ENCODE measurements around the gene COL6A6. TPM values are rescaled to one million over a fixed set of nuclear protein-coding genes. Genes with fewer than 3 reads are reported as not detected.

COL6A6 gene
- polyA plus RNA-seq, 1 donor (not counting 4 experiments of a cell fraction or from before 2014, with no cell fraction given) = not detected

GRCh38 chr3:130488288-130488687 lies 28.7 kb upstream of the COL6A6 start:
- no peak for DNase-seq (ENCODE audit: low read depth, low spot score)
- Histone ChIP-seq H3K9me1 (ENCODE audit: control insufficient read depth, extremely low read depth, insufficient read depth, low read length) (no peaks in the 10 kb centered on the region), H4K20me1 (ENCODE audit: control insufficient read depth, extremely low read depth, insufficient read depth, low read length) (no peaks in the 10 kb centered on the region), H3K4me2 (ENCODE audit: control insufficient read depth, extremely low read depth, insufficient read depth, low read depth, low read length) (no peak overlapping the region), H3K27me3 (ENCODE audit: control insufficient read depth, extremely low read depth, insufficient read depth, low read length) (no peaks in the 10 kb centered on the region), H3K4me3 (ENCODE audit: control insufficient read depth in 2 of 3, extremely low read depth in 1 of 3, insufficient read depth in 2 of 3, low read depth in 1 of 3, low read length in 3 of 3) (no peak overlapping the region), H3K4me1 (ENCODE audit: control insufficient read depth, extremely low read depth, insufficient read depth, low read length) (no peaks in the 10 kb centered on the region), H2AFZ (ENCODE audit: control insufficient read depth, low read length) (no peak overlapping the region), H3K79me2 (ENCODE audit: control insufficient read depth, insufficient read depth, low read length) (no peaks in the 10 kb centered on the region), H3K9me3 (ENCODE audit: control insufficient read depth, low read depth, low read length) (no peaks in the 10 kb centered on the region), H3K36me3 (ENCODE audit: control insufficient read depth in 2 of 2, extremely low read depth in 1 of 2, insufficient read depth in 2 of 2, low read length in 2 of 2) (no peaks in the 10 kb centered on the region), H3K27ac (ENCODE audit: control insufficient read depth, insufficient read depth, low read length) (no peak overlapping the region), H3K9ac (ENCODE audit: control insufficient read depth, extremely low read depth, insufficient read depth, low read length) (no peak overlapping the region)
- FAIRE-seq = no peak
- TF ChIP-seq CTCF (optimal IDR thresholded peaks at IDR 0.05 in 1 of 3, IDR thresholded peaks at IDR 0.05 in 1 of 3, conservative IDR thresholded peaks at IDR 0.05 in 1 of 3; ENCODE audit: extremely low read depth in 1 of 3, insufficient read depth in 2 of 3, low read length in 3 of 3) = no peak
- no peak for TF ChIP-seq EZH2 (IDR thresholded peaks at IDR 0.05; ENCODE audit: low read length)
- dilution Hi-C loops (cut with MboI; ENCODE audit: extremely low pct_ligation_motif_present, low sequenced_read_pairs) = no loop called here

GRCh38 chr3:130488769-130489450 lies 28.1 kb upstream of the COL6A6 start:
- no peaks in the 10 kb centered on the region for H3K27me3 ChIP-seq (ENCODE audit: control insufficient read depth, extremely low read depth, insufficient read depth, low read length)
- no peaks in the 10 kb centered on the region for H3K9me3 ChIP-seq (ENCODE audit: control insufficient read depth, low read depth, low read length)
- no peak for FAIRE-seq
- H2AFZ ChIP-seq (ENCODE audit: control insufficient read depth, low read length) = no peak overlapping the region
- no peak overlapping the region for H3K27ac ChIP-seq (ENCODE audit: control insufficient read depth, insufficient read depth, low read length)
- dilution Hi-C loops (cut with MboI; ENCODE audit: extremely low pct_ligation_motif_present, low sequenced_read_pairs) = no loop called here
- H4K20me1 ChIP-seq (ENCODE audit: control insufficient read depth, extremely low read depth, insufficient read depth, low read length) = no peaks in the 10 kb centered on the region
- H3K36me3 ChIP-seq (ENCODE audit: control insufficient read depth in 2 of 2, extremely low read depth in 1 of 2, insufficient read depth in 2 of 2, low read length in 2 of 2) = no peaks in the 10 kb centered on the region
- H3K4me3 ChIP-seq (ENCODE audit: control insufficient read depth in 2 of 3, extremely low read depth in 1 of 3, insufficient read depth in 2 of 3, low read depth in 1 of 3, low read length in 3 of 3) = no peak overlapping the region
- no peak overlapping the region for H3K4me2 ChIP-seq (ENCODE audit: control insufficient read depth, extremely low read depth, insufficient read depth, low read depth, low read length)
- no peaks in the 10 kb centered on the region for H3K9me1 ChIP-seq (ENCODE audit: control insufficient read depth, extremely low read depth, insufficient read depth, low read length)
- TF ChIP-seq CTCF (optimal IDR thresholded peaks at IDR 0.05 in 1 of 3, IDR thresholded peaks at IDR 0.05 in 1 of 3, conservative IDR thresholded peaks at IDR 0.05 in 1 of 3; ENCODE audit: extremely low read depth in 1 of 3, insufficient read depth in 2 of 3, low read length in 3 of 3) (no peak), EZH2 (IDR thresholded peaks at IDR 0.05; ENCODE audit: low read length) (no peak)
- H3K79me2 ChIP-seq (ENCODE audit: control insufficient read depth, insufficient read depth, low read length) = no peaks in the 10 kb centered on the region
- DNase-seq (ENCODE audit: low read depth, low spot score) = no peak
- H3K9ac ChIP-seq (ENCODE audit: control insufficient read depth, extremely low read depth, insufficient read depth, low read length) = no peak overlapping the region
- no peaks in the 10 kb centered on the region for H3K4me1 ChIP-seq (ENCODE audit: control insufficient read depth, extremely low read depth, insufficient read depth, low read length)
